Ascending aorta (tissue), 2 donors: ENCODE results near the gene LYRM7. TPM values are rescaled to one million over a fixed set of nuclear protein-coding genes. Genes with fewer than 3 reads are reported as not detected.

Experiments
- DNase-seq, 2 donors: peaks; one replicate each; pipeline ENCODE4 v3.0.0-alpha.2; 2019; ENCODE audit warnings: low spot score in 2 of 2
- H3K27ac ChIP-seq, 2 donors: fragments of 200-600 bp; sonication (generic); one replicate each; pipeline ENCODE4 v1.5.1; 2016 to 2017; ENCODE audit warnings: mild to moderate bottlenecking in 1 of 2
- H3K27me3 ChIP-seq: fragments of 200-600 bp; sonication (generic); one replicate; pipeline ENCODE4 v1.5.1; 2017
- H3K36me3 ChIP-seq, 2 donors: fragments of 200-600 bp; sonication (generic); one replicate each; pipeline ENCODE4 v1.5.1; 2016
- H3K4me1 ChIP-seq, 2 donors: fragments of 200-600 bp; sonication (generic); one replicate each; pipeline ENCODE4 v1.5.1; 2016 to 2017; ENCODE audit warnings: mild to moderate bottlenecking in 1 of 2
- H3K4me3 ChIP-seq, 2 donors: fragments of 200-600 bp; sonication (generic); one replicate each; pipeline ENCODE4 v1.5.1; 2016 to 2017; ENCODE audit warnings: mild to moderate bottlenecking in 1 of 2
- H3K9me3 ChIP-seq, 2 donors: fragments of 200-600 bp; sonication (generic); one replicate each; pipeline ENCODE4 v1.5.1; 2016
- intact Hi-C: fragments of 100-400 bp; cut with DNase I; formaldehyde crosslinking; loops from one replicate; pipeline ENCODE4 v1.15.1; 2023
- total RNA-seq: library from RNA; depleted of rRNA; stranded (reverse); fragments of >200 nt; gene quantifications from one replicate; pipeline ENCODE4 v1.1.0, GENCODE V29; 2016
- TF ChIP-seq, protein P1 (sequence below), 3 experiments: fragments of 200-600 bp in 2 of 3; fragments of 450-650 bp in 1 of 3; sonication (generic) in 2 of 3; IDR thresholded peaks; one replicate each; pipeline ENCODE4 v1.5.1; 2016 to 2019; ENCODE audit warnings: antibody characterized with exemption in 3 of 3, mild to moderate bottlenecking in 1 of 3, moderate library complexity in 1 of 3

The LYRM7 gene
- total RNA-seq, 1 donor from 2014 or later: 0.32 TPM

DNA sequence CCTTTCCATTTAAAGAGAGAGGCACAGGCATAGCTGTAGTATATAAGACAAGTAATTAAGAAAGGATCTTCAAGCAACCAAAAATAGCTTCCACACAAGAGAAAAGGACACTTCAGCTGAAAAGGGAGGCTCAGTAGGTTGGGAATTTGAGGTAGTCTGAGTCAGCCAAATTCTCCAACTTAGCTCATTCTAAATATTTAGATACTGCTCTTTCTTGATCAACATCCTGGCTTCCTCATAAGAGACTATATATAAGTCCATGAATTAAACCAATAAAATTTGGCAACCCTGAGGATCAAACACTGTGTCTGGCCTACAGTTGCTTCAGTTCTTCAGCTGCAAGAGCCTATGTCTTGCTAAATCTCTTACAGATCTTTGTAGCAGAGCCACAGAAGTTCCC, 23.5 kb upstream of the LYRM7 start:
- Histone ChIP-seq H3K27ac (no peak overlapping the region), H3K27me3 (no peaks in the 10 kb centered on the region), H3K4me3 (no peak overlapping the region), H3K9me3 (no peaks in the 10 kb centered on the region), H3K36me3 (no peaks in the 10 kb centered on the region), H3K4me1 (no peaks in the 10 kb centered on the region)
- DNase-seq: no peak
- intact Hi-C loops: no loop called here
- TF ChIP-seq, protein P1, sequence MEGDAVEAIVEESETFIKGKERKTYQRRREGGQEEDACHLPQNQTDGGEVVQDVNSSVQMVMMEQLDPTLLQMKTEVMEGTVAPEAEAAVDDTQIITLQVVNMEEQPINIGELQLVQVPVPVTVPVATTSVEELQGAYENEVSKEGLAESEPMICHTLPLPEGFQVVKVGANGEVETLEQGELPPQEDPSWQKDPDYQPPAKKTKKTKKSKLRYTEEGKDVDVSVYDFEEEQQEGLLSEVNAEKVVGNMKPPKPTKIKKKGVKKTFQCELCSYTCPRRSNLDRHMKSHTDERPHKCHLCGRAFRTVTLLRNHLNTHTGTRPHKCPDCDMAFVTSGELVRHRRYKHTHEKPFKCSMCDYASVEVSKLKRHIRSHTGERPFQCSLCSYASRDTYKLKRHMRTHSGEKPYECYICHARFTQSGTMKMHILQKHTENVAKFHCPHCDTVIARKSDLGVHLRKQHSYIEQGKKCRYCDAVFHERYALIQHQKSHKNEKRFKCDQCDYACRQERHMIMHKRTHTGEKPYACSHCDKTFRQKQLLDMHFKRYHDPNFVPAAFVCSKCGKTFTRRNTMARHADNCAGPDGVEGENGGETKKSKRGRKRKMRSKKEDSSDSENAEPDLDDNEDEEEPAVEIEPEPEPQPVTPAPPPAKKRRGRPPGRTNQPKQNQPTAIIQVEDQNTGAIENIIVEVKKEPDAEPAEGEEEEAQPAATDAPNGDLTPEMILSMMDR (IDR thresholded peaks at IDR 0.05): no peak

DNA sequence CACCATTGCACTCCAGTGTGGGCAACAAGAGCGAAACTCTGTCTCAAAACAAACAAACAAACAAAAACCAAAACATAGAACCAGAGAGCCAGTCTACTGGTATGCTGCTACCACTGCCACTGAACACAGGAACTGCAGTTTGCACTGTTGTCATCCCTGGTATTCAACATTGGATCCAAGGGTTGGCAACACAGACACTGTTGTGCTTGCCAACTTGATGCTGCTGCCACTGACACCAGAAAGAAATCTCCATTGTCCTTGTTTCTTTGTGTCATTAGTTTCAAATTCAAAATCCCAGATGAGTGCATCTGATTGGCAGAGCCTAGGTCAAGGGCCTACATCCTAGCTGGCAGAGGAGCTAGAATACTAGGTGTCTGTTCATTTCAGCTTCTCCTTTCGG, 21.9 kb upstream of the LYRM7 start:
- no peaks in the 10 kb centered on the region for H3K9me3 ChIP-seq
- intact Hi-C loops: no loop called here
- H3K27ac ChIP-seq: no peak overlapping the region

DNA sequence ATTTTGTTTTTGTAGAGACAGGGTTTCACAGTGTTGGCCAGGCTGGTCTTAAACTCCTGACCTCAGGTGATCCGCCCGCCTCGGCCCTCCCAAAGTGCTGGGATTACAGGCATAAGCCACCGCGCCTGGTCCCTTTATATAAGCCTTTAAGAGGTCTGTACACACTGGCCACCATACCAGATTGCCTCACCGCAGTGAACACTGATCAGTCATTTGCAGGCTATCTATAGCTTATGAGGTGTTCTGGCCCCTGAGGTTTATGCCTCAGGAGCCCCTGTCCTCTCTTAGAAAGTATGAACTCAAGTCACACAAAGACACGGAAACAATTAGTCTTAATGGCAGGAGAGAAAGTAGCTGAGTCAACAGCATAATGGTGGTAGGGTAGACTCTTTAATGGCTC, 20.3 kb upstream of the LYRM7 start:
- no peak overlapping the region for H3K4me3 ChIP-seq
- H3K27me3 ChIP-seq: no peaks in the 10 kb centered on the region
- intact Hi-C loops: no loop called here
- no peaks in the 10 kb centered on the region for H3K4me1 ChIP-seq
- no peaks in the 10 kb centered on the region for H3K36me3 ChIP-seq
- no peak for DNase-seq
- no peak overlapping the region for H3K27ac ChIP-seq
- H3K9me3 ChIP-seq: no peaks in the 10 kb centered on the region
- TF ChIP-seq, protein P1 (IDR thresholded peaks at IDR 0.05): no peak

More for the DNA sequence above, 21.9 kb upstream of the LYRM7 start:
- TF ChIP-seq, protein P1 (IDR thresholded peaks at IDR 0.05): no peak
- Histone ChIP-seq H3K4me1 (no peaks in the 10 kb centered on the region), H3K4me3 (no peak overlapping the region), H3K36me3 (no peaks in the 10 kb centered on the region), H3K27me3 (no peaks in the 10 kb centered on the region)
- no peak for DNase-seq

DNA sequence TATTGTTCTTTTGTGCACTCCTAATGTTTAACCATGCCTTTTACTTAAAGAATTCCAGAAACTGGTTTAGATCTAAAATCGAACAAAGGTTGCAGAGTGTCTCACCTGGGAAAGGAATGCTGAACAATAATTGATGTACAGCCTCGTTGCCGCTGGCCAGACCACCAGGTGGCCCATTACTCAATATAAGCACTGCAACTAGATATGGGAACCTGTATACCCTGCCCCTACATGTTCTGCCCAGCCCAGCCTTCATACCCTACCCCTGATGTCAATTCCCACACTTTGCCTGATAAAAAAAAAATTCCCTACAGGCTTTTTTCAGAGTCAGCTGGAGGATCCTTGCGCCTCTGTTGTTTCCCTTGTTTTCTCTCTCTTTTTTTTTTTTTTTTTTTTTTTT, 19.5 kb upstream of the LYRM7 start:
- no peak overlapping the region for H3K4me3 ChIP-seq
- intact Hi-C loops: no loop called here
- H3K27ac ChIP-seq: no peak overlapping the region
- no peaks in the 10 kb centered on the region for H3K4me1 ChIP-seq
- H3K36me3 ChIP-seq: no peaks in the 10 kb centered on the region
- no peaks in the 10 kb centered on the region for H3K9me3 ChIP-seq
- H3K27me3 ChIP-seq: no peaks in the 10 kb centered on the region
- DNase-seq: no peak
- TF ChIP-seq, protein P1 (IDR thresholded peaks at IDR 0.05): no peak

DNA sequence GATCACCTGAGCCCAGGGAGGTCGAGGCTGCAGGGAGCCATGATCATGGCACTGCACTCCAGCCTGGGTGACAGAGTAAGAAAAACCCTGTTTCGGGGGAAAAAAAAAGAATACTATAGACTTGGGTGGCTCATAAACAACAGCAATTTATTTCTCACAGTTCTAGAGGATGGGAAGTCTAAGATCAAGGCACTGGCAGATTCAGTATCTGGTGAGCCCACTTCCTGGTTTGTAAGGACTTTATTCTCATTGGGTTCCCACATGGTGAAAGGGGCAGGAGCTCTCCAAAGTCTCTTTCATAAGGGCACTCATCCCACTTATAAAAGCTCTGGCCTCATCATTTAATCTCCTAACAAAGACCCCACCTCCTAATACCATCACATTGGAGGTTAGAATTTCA, 14.4 kb upstream of the LYRM7 start:
- Histone ChIP-seq H3K36me3 (peaks cover 25 to 45% of the 10 kb centered on the region in 2 donors), H3K4me1 (no peaks in the 10 kb centered on the region), H3K4me3 (no peak overlapping the region), H3K9me3 (no peaks in the 10 kb centered on the region), H3K27me3 (no peaks in the 10 kb centered on the region), H3K27ac (no peak overlapping the region)
- TF ChIP-seq, protein P1 (IDR thresholded peaks at IDR 0.05): no peak
- intact Hi-C loops: no loop called here
- no peak for DNase-seq

DNA sequence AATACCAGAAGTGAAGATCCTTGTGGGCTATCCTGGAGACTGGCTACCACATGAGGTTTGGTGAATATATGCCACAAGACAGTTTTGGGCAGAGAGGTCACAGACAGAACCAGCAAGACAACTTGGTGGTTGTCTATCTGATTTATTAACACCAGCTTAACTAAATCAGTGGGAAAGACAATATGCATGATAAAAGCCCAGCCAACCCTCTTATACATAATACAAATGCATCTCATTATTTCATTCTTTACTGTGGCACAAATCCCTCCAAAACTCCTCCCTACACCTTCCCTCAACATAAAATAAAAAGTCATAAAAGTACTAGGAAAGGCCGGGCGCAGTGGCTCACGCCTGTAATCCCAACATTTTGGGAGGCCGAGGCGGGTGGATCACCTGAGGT, 13.8 kb upstream of the LYRM7 start:
- intact Hi-C loops: no loop called here
- no peak overlapping the region for H3K4me3 ChIP-seq

More for the DNA sequence above, 13.8 kb upstream of the LYRM7 start:
- Histone ChIP-seq H3K36me3 (peaks cover 31 to 50% of the 10 kb centered on the region in 2 donors), H3K4me1 (no peaks in the 10 kb centered on the region), H3K27me3 (no peaks in the 10 kb centered on the region), H3K9me3 (no peaks in the 10 kb centered on the region), H3K27ac (no peak overlapping the region)
- DNase-seq: no peak
- TF ChIP-seq, protein P1 (IDR thresholded peaks at IDR 0.05): no peak
